Hepatocyte (in vitro differentiated cells): ENCODE data around the gene LHPP.

Source experiments
- EZH2 ChIP-seq: fragments of 200-600 bp; sonication (generic); IDR thresholded peaks from 2 replicates; pipeline ENCODE4 v1.6.1; 2016; ENCODE audit warnings: antibody characterized with exemption, mild to moderate bottlenecking, borderline replicate concordance
- EZH2phosphoT487 ChIP-seq: fragments of 200-600 bp; sonication (generic); IDR thresholded peaks from one replicate; pipeline ENCODE4 v1.6.1; 2018; ENCODE audit warnings: antibody characterized with exemption, mild to moderate bottlenecking, low read depth, moderate library complexity; ENCODE audit not compliant: unreplicated experiment, severe bottlenecking
- TF ChIP-seq, protein P1 (sequence below): fragments of 200-600 bp; sonication (generic); IDR thresholded peaks from 2 replicates; pipeline ENCODE4 v1.5.1; 2016; ENCODE audit warnings: antibody characterized with exemption, mild to moderate bottlenecking; ENCODE audit not compliant: poor library complexity

DNA sequence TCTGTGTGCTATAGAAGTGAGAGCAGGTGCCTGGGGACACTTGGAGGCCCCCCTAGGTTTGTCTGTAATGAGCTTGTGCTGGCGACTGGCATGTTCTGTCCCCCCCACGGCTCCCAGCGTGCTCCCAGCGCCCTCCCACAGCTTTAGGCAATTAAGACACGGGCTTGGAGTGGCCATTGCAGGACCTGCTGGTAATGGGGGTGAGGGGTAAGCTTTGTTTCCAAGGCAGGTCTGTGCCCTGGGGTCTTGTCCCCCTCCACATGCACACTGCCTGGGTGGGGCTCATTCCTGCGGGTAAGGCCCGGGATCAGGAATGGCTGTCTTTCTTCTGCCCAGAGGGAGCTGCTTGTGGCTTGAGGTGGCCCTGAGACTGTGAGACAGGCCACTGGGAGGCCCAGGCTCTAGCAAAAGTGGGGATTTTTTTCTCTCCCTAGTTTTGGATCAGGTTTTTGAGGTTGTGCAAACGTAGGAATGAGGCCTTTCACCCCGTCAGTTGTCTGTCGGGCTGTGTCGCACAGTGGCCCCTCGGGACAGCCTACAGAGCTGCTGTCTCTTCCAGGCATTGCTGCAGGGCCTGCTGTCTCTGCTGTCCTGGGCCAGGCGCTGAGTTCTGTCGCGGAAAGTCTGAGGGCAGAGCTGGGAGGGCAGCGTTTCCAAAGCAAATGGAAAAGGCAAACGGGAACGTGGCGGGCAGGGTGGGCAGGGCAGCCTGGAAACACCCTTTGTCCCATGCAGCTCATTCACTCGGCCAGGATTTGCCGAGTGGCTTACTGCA lies 107.4 kb downstream of the LHPP start:
- no peak for TF ChIP-seq EZH2
- TF ChIP-seq, protein P1, sequence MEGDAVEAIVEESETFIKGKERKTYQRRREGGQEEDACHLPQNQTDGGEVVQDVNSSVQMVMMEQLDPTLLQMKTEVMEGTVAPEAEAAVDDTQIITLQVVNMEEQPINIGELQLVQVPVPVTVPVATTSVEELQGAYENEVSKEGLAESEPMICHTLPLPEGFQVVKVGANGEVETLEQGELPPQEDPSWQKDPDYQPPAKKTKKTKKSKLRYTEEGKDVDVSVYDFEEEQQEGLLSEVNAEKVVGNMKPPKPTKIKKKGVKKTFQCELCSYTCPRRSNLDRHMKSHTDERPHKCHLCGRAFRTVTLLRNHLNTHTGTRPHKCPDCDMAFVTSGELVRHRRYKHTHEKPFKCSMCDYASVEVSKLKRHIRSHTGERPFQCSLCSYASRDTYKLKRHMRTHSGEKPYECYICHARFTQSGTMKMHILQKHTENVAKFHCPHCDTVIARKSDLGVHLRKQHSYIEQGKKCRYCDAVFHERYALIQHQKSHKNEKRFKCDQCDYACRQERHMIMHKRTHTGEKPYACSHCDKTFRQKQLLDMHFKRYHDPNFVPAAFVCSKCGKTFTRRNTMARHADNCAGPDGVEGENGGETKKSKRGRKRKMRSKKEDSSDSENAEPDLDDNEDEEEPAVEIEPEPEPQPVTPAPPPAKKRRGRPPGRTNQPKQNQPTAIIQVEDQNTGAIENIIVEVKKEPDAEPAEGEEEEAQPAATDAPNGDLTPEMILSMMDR, result no peak
- no peak for TF ChIP-seq EZH2phosphoT487
